Muscle layer of colon (tissue), 2 donors: ENCODE measurements around the gene TNC.

Experiments used
- H3K27ac ChIP-seq: one replicate; pipeline ENCODE4 v1.7.0; 2013; ENCODE audit warnings: low read depth, mild to moderate bottlenecking, low read length, moderate library complexity
- H3K27me3 ChIP-seq, 2 donors: one replicate each; pipeline ENCODE4 v1.7.0; 2013; ENCODE audit warnings: low read length in 2 of 2, mild to moderate bottlenecking in 2 of 2; ENCODE audit not compliant: insufficient read depth in 2 of 2, control insufficient read depth in 1 of 2
- H3K36me3 ChIP-seq: one replicate; pipeline ENCODE4 v1.7.0; 2013; ENCODE audit warnings: mild to moderate bottlenecking, low read length; ENCODE audit not compliant: insufficient read depth
- H3K4me1 ChIP-seq: one replicate; pipeline ENCODE4 v1.7.0; 2013; ENCODE audit warnings: mild to moderate bottlenecking, low read length; ENCODE audit not compliant: insufficient read depth
- H3K4me3 ChIP-seq, 2 donors: one replicate each; pipeline ENCODE4 v1.7.0; 2013; ENCODE audit warnings: low read length in 2 of 2, low read depth in 1 of 2, mild to moderate bottlenecking in 1 of 2, moderate library complexity in 1 of 2
- H3K9ac ChIP-seq: one replicate; pipeline ENCODE4 v1.7.0; 2013; ENCODE audit warnings: low read length
- H3K9me3 ChIP-seq: one replicate; pipeline ENCODE4 v1.7.0; 2013; ENCODE audit warnings: mild to moderate bottlenecking, low read length
- donor health status: abdominal sarcoma.
- donor health status: Adenocarcinoma of cecum.

TNC gene

GRCh38 chr9:115117999-115118878 lies at the start of gene TNC:
Gene TNC (minus strand): TSS chr9:115118157. CDS start chr9:115091018, 27,139 bp downstream.
- H3K9ac ChIP-seq = peak within 1 kb of the TSS; percentile 74
- H3K4me1 ChIP-seq = peaks cover 44% of the 10 kb centered on the region
- H3K4me3 ChIP-seq = peak within 1 kb of the TSS; percentile 60 to 85
- peak within 1 kb of the TSS; percentile 92 for H3K27ac ChIP-seq
- peaks cover 10% of the 10 kb centered on the region for H3K36me3 ChIP-seq
- no peaks in the 10 kb centered on the region for H3K9me3 ChIP-seq
- H3K27me3 ChIP-seq = no peaks in the 10 kb centered on the region

- Histone ChIP-seq H3K9ac (no peak overlapping the region), H3K9me3 (no peaks in the 10 kb centered on the region), H3K4me1 (peaks cover 10% of the 10 kb centered on the region), H3K4me3 (no peak overlapping the region), H3K27ac (no peak overlapping the region), H3K36me3 (no peaks in the 10 kb centered on the region), H3K27me3 (no peaks in the 10 kb centered on the region)
These were observed 49.2 kb upstream of the TNC start for GRCh38 chr9:115167175-115167574.

GRCh38 chr9:115165233-115165632 lies 47.3 kb upstream of the TNC start:
- H3K4me1 ChIP-seq = peaks cover 10% of the 10 kb centered on the region
- no peaks in the 10 kb centered on the region for H3K27me3 ChIP-seq
- H3K9ac ChIP-seq = no peak overlapping the region
- no peaks in the 10 kb centered on the region for H3K9me3 ChIP-seq
- no peak overlapping the region for H3K4me3 ChIP-seq
- no peaks in the 10 kb centered on the region for H3K36me3 ChIP-seq
- H3K27ac ChIP-seq = no peak overlapping the region

- no peaks in the 10 kb centered on the region for H3K9me3 ChIP-seq
- no peaks in the 10 kb centered on the region for H3K36me3 ChIP-seq
- no peak overlapping the region for H3K4me3 ChIP-seq
- H3K4me1 ChIP-seq = peaks cover 10% of the 10 kb centered on the region
- H3K27me3 ChIP-seq = no peaks in the 10 kb centered on the region
- H3K27ac ChIP-seq = no peak overlapping the region
- H3K9ac ChIP-seq = no peak overlapping the region
These were observed 46.6 kb upstream of the TNC start for GRCh38 chr9:115164511-115164974.

GRCh38 chr9:115162946-115163345 lies 45.0 kb upstream of the TNC start:
- no peaks in the 10 kb centered on the region for H3K27me3 ChIP-seq
- H3K4me1 ChIP-seq = peaks cover 12% of the 10 kb centered on the region
- no peak overlapping the region for H3K4me3 ChIP-seq
- H3K9ac ChIP-seq = no peak overlapping the region
- H3K27ac ChIP-seq = no peak overlapping the region
- no peaks in the 10 kb centered on the region for H3K36me3 ChIP-seq
- H3K9me3 ChIP-seq = no peaks in the 10 kb centered on the region

- Histone ChIP-seq H3K9ac (no peak overlapping the region), H3K4me3 (no peak overlapping the region), H3K9me3 (no peaks in the 10 kb centered on the region), H3K36me3 (no peaks in the 10 kb centered on the region), H3K27ac (no peak overlapping the region), H3K4me1 (peaks cover 27% of the 10 kb centered on the region), H3K27me3 (no peaks in the 10 kb centered on the region)
These were observed 43.5 kb upstream of the TNC start for GRCh38 chr9:115161446-115161845.

GRCh38 chr9:115158661-115159481 lies 40.9 kb upstream of the TNC start:
- Histone ChIP-seq H3K4me1 (peaks cover 33% of the 10 kb centered on the region), H3K27ac (no peak overlapping the region), H3K9me3 (no peaks in the 10 kb centered on the region)

GRCh38 chr9:115157245-115157674 lies 39.3 kb upstream of the TNC start:
- Histone ChIP-seq H3K27ac (no peak overlapping the region), H3K4me1 (peaks cover 33% of the 10 kb centered on the region), H3K36me3 (no peaks in the 10 kb centered on the region), H3K9me3 (no peaks in the 10 kb centered on the region), H3K27me3 (no peaks in the 10 kb centered on the region), H3K9ac (no peak overlapping the region), H3K4me3 (no peak overlapping the region)

More at GRCh38 chr9:115158661-115159481, 40.9 kb upstream of the TNC start:
- H3K36me3 ChIP-seq = no peaks in the 10 kb centered on the region
- no peak overlapping the region for H3K4me3 ChIP-seq
- no peaks in the 10 kb centered on the region for H3K27me3 ChIP-seq
- H3K9ac ChIP-seq = no peak overlapping the region

GRCh38 chr9:115155037-115155436 lies 37.1 kb upstream of the TNC start:
- no peaks in the 10 kb centered on the region for H3K27me3 ChIP-seq
- no peak overlapping the region for H3K9ac ChIP-seq
- H3K4me3 ChIP-seq = no peak overlapping the region
- H3K9me3 ChIP-seq = no peaks in the 10 kb centered on the region
- H3K4me1 ChIP-seq = peaks cover 33% of the 10 kb centered on the region
- no peaks in the 10 kb centered on the region for H3K36me3 ChIP-seq
- H3K27ac ChIP-seq = no peak overlapping the region

GRCh38 chr9:115154617-115155016 lies 36.7 kb upstream of the TNC start:
- Histone ChIP-seq H3K4me3 (no peak overlapping the region), H3K4me1 (peaks cover 33% of the 10 kb centered on the region), H3K36me3 (no peaks in the 10 kb centered on the region), H3K9ac (no peak overlapping the region), H3K27me3 (no peaks in the 10 kb centered on the region), H3K27ac (no peak overlapping the region), H3K9me3 (no peaks in the 10 kb centered on the region)

- no peak overlapping the region for H3K4me3 ChIP-seq
- peaks cover 34% of the 10 kb centered on the region for H3K4me1 ChIP-seq
- H3K9me3 ChIP-seq = no peaks in the 10 kb centered on the region
- no peaks in the 10 kb centered on the region for H3K27me3 ChIP-seq
- no peaks in the 10 kb centered on the region for H3K36me3 ChIP-seq
- no peak overlapping the region for H3K27ac ChIP-seq
- H3K9ac ChIP-seq = no peak overlapping the region
These were observed 34.4 kb upstream of the TNC start for GRCh38 chr9:115152281-115152820.
